PC-9 (cell line): Measurements from ENCODE around the gene ARHGAP40.

Experiments used
- EZH2 ChIP-seq: fragments of 200-600 bp; sonication (generic); IDR thresholded peaks from 2 replicates; pipeline ENCODE4 v1.8.0; 2017; ENCODE audit warnings: antibody characterized with exemption, low read depth
- TF ChIP-seq, protein P1 (sequence below): fragments of 200-600 bp; sonication (generic); conservative IDR thresholded peaks from 2 replicates; pipeline ENCODE4 v1.6.1; 2017; ENCODE audit warnings: mixed run types, antibody characterized with exemption, mild to moderate bottlenecking, moderate library complexity

DNA sequence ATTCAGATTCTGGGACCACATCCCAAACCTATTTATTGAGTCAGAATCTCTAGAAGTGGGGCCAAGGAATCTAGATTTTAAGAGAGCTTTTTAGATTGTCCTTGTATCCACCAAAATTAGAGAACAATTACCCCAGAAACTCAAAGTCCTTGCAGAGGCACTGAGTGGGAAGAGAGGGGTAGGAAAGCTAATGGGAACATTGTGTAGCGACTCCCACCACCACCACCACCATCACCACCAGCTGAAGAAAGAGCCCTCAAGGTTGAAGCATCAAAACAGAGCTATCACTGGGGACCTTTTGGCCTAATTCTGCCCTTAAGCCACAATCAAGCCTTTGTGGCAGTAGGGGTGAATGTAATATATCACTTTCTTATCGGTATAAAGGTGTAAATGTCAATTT, 83.7 kb downstream of the ARHGAP40 start:
- TF ChIP-seq, protein P1, sequence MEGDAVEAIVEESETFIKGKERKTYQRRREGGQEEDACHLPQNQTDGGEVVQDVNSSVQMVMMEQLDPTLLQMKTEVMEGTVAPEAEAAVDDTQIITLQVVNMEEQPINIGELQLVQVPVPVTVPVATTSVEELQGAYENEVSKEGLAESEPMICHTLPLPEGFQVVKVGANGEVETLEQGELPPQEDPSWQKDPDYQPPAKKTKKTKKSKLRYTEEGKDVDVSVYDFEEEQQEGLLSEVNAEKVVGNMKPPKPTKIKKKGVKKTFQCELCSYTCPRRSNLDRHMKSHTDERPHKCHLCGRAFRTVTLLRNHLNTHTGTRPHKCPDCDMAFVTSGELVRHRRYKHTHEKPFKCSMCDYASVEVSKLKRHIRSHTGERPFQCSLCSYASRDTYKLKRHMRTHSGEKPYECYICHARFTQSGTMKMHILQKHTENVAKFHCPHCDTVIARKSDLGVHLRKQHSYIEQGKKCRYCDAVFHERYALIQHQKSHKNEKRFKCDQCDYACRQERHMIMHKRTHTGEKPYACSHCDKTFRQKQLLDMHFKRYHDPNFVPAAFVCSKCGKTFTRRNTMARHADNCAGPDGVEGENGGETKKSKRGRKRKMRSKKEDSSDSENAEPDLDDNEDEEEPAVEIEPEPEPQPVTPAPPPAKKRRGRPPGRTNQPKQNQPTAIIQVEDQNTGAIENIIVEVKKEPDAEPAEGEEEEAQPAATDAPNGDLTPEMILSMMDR = no peak
- TF ChIP-seq EZH2 = no peak
